CD4-positive, alpha-beta T cell treated with Interleukin-6 at 100 ng/mL for 8 hours (primary cell): ENCODE results near the gene RANBP1.

Source experiments
- DNase-seq: peaks from one replicate; pipeline ENCODE4 v3.0.0-alpha.2; 2020; ENCODE audit warnings: mixed read lengths, low spot score

Gene RANBP1

GRCh38 chr22:20136603-20136873 is 20.6 kb downstream of the RANBP1 start:
- DNase-seq: no peak

GRCh38 chr22:20137113-20137512 is 21.2 kb downstream of the RANBP1 start:
- no peak for DNase-seq

GRCh38 chr22:20137671-20138416 is 21.9 kb downstream of the RANBP1 start:
- no peak for DNase-seq

GRCh38 chr22:20138417-20138738 is 22.5 kb downstream of the RANBP1 start:
- DNase-seq: no peak

- no peak for DNase-seq
Observed at GRCh38 chr22:20138868-20139267, 23.0 kb downstream of the RANBP1 start.

GRCh38 chr22:20139391-20140106 is 23.6 kb downstream of the RANBP1 start:
- no peak for DNase-seq

GRCh38 chr22:20140107-20140445 is 24.2 kb downstream of the RANBP1 start:
- no peak for DNase-seq

GRCh38 chr22:20140521-20140964 is 24.6 kb downstream of the RANBP1 start:
- no peak for DNase-seq

- no peak for DNase-seq
Observed at GRCh38 chr22:20141186-20142077, 25.5 kb downstream of the RANBP1 start.

- DNase-seq: no peak
Observed at GRCh38 chr22:20142711-20143621, 27.1 kb downstream of the RANBP1 start.

- no peak for DNase-seq
Observed at GRCh38 chr22:20143883-20144665, 28.2 kb downstream of the RANBP1 start.

GRCh38 chr22:20145206-20145831 is 29.4 kb downstream of the RANBP1 start:
- no peak for DNase-seq

- no peak for DNase-seq
Observed at GRCh38 chr22:20145832-20146223, 29.9 kb downstream of the RANBP1 start.

- DNase-seq: no peak
Observed at GRCh38 chr22:20146777-20147176, 30.9 kb downstream of the RANBP1 start.

- DNase-seq: no peak
Observed at GRCh38 chr22:20147237-20147988, 31.5 kb downstream of the RANBP1 start.

GRCh38 chr22:20148414-20148813 is 32.5 kb downstream of the RANBP1 start:
- DNase-seq: no peak

GRCh38 chr22:20149257-20150250 is 33.6 kb downstream of the RANBP1 start:
- no peak for DNase-seq

- no peak for DNase-seq
Observed at GRCh38 chr22:20150381-20151275, 34.7 kb downstream of the RANBP1 start, which contains the start of gene CCDC188. TSS of gene CCDC188 (minus strand) at chr22:20151055. CDS start at chr22:20150986, 69 bp downstream.
